Stimulated activated CD4-positive, alpha-beta T cell treated with anti-CD3 and anti-CD28 coated beads, Interleukin-12 subunit alpha, Interleukin-12 subunit beta, amount 100 ng/mL, for 48 hours (primary cell): ENCODE data around the gene NCOA1.
"Not testable (repeated sequence)": the region's sequence is repeated elsewhere in the genome, so short reads cannot be mapped to it uniquely, and the experiment has no call there.

Source experiments
- DNase-seq, 3 donors: peaks; one replicate each; pipeline ENCODE4 v3.0.0-alpha.2; 2020; ENCODE audit warnings: low read depth in 2 of 3, low spot score in 1 of 3

The NCOA1 gene

GRCh38 chr2:24474053-24474452 lies 17.0 kb upstream of the NCOA1 start:
- no peak for DNase-seq

- no peak for DNase-seq
These were observed 13.8 kb upstream of the NCOA1 start for GRCh38 chr2:24477229-24477628.

- no peak for DNase-seq
These were observed 12.8 kb upstream of the NCOA1 start for GRCh38 chr2:24478243-24478642.

GRCh38 chr2:24480245-24480644 lies 10.8 kb upstream of the NCOA1 start:
- DNase-seq: no peak

DNA sequence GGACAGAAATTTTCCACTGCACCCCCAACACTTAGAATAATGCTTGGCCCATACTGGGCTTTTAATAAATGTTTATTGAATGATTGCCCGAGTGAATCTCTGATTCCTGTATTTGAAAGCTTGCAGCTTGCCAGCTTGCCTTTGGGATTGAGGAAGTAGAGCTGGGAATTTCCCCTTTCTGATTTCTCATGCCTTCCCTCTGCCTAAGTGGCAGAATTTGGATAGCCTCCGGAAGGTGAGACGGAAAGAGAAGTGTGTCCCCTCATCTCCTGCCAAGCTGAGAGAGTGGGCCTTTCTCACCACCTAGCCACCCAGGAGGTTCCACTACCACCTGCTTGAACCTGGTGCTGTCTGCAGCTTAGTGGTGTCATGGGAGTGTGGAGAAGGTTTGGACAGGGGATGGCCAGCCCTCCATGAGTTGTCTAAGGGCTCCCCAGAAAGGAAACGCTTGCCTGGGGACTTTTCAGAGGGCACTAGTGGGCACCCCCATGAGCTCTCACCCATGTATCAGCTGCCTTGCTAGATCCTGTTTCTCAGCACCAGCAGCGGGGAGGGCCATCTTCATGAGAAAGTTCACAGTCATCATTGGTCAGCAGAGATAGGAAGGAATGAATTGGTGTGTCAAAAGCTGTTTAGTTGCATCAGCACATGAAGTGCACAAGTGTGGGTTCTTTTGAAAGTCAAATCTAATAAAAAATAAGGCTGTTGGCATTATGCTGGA lies 8.6 kb upstream of the NCOA1 start:
- no peak for DNase-seq

- no peak for DNase-seq
These were observed 8.1 kb upstream of the NCOA1 start for GRCh38 chr2:24482972-24483300.

DNA sequence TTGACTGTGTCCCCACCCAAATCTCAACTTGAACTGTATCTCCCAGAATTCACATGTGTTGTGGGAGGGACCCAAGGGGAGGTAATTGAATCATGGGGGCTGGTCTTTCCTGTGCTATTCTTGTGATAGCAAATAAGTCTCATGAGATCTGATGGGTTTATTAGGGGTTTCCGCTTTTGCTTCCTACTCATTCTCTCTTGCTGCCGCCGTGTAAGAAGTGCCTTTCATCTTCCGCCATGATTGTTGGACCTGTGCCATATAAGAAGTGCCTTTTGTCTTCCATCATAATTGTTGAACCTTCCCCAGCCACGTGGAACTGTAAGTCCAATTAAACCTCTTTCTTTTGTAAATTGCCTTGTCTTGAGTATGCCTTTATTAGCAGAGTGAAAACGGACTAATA lies 6.4 kb upstream of the NCOA1 start:
- DNase-seq: not testable (repeated sequence)

- DNase-seq: no peak
These were observed 5.9 kb upstream of the NCOA1 start for GRCh38 chr2:24485197-24485596.

GRCh38 chr2:24486636-24487205 lies 4.3 kb upstream of the NCOA1 start:
- DNase-seq: no peak

- DNase-seq: no peak
These were observed 1.4 kb upstream of the NCOA1 start for GRCh38 chr2:24489465-24490180.

DNA sequence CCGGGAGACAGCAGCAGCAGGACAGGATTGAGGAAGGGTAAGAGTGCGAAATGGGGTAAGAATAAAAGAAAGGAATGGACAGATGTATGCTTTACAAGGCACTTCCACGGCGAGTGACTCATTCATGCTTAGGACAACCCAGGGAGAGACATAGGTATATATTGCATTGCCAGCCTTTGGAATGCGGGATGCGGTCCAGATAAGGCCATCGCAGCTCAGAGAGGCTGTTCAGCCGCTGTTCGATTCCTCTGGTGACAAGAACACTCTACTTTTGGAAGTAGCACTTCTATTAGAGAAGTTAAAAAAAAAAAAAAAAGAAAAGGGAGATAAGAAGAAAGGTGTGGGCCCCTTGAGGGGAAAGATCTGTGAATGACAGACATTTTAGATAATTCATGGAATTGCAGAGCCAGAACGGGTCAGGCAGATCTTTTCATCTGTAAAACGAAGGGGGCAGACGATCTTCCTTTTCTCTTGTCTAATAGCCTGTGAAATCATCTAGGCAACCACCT lies 819 bp upstream of the NCOA1 start:
- no peak for DNase-seq

DNA sequence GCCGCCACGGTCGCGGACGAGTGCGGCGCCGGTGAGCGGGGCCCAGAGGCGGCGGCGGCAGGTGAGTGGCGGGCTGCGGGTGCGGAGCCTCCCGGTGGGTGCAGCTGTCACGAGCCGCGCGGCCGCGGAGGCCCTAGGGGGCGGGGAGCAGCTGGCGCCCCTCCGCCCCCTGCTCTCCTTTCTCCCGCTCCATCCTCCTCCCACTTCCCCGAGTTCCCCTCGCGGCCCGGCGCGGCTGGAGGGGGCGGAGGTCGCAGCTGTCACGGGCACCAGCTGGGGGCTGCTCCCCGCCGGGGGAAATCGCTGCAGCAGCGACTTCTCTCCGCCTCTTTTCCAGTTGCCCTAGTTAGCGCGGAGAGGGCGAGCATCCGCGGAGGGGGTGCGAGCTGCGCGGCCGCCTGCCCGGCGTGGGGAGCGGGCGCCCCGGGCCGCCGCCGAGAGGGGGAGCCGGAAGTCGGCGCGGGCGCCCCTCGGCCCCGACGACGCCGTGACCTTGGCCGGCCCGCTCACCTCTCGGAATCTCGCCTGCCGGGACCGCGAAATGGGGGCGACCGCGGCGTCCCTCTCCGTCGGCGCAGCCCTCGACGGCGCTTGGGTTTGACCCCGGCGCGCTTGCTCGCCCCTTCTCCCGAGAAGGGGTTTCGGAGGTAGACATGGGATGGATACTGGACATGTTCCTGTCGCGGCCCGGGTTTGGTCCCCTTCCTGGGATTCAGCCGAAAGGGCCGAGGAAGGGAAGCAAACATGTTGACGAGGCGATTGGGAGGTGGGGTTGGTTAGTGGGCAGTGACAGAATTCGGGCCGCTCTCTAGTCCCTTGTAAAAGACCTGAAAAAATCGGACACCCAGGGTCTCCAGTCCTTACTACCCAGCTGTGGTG lies 727 bp downstream of the NCOA1 start:
- DNase-seq: peak in 1 of 3 donors; percentile 42

- no peak for DNase-seq
These were observed 1.6 kb downstream of the NCOA1 start for GRCh38 chr2:24492421-24493279.

GRCh38 chr2:24493713-24494112 lies 2.7 kb downstream of the NCOA1 start:
- no peak for DNase-seq

DNA sequence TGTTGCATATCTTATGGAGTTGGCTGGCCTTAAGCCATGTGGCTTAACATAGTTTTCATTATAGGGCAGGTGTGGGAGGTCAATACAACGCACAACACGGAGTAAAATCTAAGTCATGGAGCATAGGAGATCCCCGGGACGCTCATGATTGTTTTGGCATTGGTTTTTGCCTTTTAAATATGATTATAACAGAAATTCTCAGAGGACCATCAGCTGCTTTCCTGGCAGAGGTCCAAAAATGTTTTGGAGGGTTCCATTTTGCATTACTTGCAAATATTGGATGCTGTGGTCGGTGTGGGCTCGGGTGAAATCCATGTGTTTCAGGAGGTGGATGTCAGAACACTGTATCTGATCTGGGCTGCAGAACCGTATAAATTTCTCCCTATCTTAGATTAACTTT lies 3.4 kb downstream of the NCOA1 start:
- DNase-seq: no peak

DNA sequence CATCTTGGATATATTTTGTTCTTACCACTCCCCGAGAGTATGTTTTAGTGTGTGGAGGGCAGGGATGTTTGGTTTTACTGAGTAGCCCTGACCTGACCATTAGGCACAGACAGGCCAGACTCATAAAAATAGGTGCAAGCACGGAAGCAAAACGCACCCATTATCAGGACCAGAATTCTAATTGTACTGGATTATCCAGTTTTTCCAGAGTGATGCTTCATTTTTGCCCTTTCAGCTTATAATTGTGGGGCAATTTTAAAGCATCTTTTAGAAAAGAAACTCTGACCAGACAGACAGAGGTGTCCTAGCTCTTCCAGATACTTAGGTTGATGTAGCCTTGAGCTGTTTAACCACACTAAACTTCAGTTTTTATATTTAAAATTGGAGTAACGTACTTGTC lies 4.4 kb downstream of the NCOA1 start:
- no peak for DNase-seq

DNA sequence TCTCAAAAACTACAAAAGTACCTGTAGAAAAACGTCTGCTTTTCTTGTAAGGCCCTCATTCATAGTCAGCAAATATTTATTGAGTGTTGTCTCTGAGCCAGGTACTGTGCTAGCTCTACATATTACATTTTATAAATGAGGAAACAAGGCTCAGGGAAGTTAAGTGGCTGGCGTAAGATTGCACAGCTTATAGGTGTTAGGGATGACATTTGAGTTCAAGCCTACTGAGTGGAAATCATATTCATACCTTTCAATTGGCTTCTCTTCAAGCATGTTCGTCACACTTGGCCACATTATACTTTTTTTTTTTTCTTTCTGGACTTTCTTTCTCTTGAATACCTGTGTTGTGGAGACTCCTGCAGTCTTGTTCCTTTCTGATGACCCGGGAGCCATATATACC lies 5.9 kb downstream of the NCOA1 start:
- no peak for DNase-seq

DNA sequence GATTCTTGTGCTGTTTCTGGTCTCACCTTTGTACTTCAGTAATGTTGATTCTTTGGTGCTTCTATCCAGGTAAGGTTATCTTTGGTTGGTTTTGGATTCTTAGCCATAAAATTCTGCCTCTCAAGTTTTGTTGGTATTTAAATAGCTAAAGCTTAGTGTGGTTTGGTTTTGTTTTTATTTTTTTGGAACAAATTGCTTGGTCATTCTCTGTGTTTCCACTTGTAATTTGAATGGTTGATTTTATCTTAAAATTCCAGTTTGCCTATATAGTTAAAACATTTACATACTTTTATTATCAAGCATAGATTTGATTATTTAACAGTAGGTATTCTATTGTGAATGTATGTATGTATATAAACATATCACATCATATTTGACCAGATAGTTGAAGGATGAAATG lies 6.6 kb downstream of the NCOA1 start:
- no peak for DNase-seq

- DNase-seq: no peak
These were observed 7.1 kb downstream of the NCOA1 start for GRCh38 chr2:24498121-24498520.

DNA sequence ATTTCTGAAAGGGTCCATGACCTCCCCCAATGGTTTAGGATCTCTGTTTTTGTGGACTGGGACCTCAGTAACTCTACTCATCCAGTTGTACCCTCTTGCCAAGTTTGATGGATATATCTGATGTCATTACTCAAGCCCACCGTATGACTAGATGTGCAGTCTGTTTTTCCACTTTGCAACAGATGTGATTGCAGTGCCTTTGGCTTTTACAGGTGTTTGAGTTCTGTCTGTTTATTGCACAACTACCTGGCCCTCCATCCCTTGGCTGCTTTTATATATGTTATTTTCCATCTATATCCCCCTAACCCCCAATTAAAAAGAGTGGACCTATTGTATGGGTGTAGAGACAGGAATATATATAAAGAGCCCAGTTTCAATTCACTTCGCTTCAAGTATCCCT lies 10.8 kb downstream of the NCOA1 start:
- DNase-seq: no peak
